Measurements from ENCODE around the gene SAMD1. TPM values are rescaled to one million over a fixed set of nuclear protein-coding genes. Genes with fewer than 3 reads are reported as not detected.

Gene SAMD1
- polyA plus RNA-seq, 2 of the 4 experiments (the other 2 are of a cell fraction), result 8.4 to 28.9 TPM

DNA sequence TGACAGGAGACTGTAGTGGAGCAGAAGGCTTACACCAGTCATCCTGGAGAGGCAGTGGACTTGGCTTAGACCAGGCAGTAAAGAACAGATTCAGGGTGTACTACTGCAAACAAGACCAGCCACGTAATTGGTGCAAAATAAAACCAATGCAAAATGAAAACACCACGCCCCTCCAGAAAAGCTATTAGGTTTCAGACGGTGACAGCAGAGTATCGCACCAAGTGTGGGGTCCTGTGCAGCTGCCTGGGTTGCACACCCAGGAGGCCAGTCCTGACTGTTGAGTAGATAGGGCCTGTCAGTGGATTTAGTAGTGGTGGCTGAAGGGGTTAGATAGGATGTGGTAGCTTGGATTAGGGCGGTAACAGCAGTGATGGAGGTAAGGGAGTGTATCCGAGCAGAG is 32.4 kb upstream of the SAMD1 start:
- ChIA-PET POLR2A (interaction anchor here (0.6 to 1.0 kb wide), 2 partner anchors 14 to 135 kb away, joined by 4 to 5 read pairs; partner anchors contain the start of gene ASF1B), CTCF (interaction anchor here (1.0 kb wide), 2 partner anchors 8 to 51 kb away, joined by 3 to 4 read pairs; partner anchors contain the start of gene MISP3)
- Histone ChIP-seq H3K4me3 (no peak overlapping the region), H3K4me2 (no peak overlapping the region), H3K27ac (no peak overlapping the region), H3K9me3 (no peaks in the 10 kb centered on the region), H3K4me1 (peaks cover 10% of the 10 kb centered on the region; the same call in 2 of the 3 replicates)
- no peak for ATAC-seq
- DNase-seq (ENCODE audit: low read depth in 1 of 2, low spot score in 1 of 2), result no peak
- no peak for FAIRE-seq
- 97% methylated on average over 6 of the region's 6 CpGs for WGBS (ENCODE audit: missing lambda C conversion rate)
- TF ChIP-seq RARB (CRISPR knock-in tag; IDR thresholded peaks at IDR 0.05) (no peak), RNF2 (IDR thresholded peaks at IDR 0.05; ENCODE audit: borderline replicate concordance, low read depth) (no peak), MYC (IDR thresholded peaks at IDR 0.05; ENCODE audit: borderline replicate concordance, low read length) (no peak), HEYL (CRISPR knock-in tag; IDR thresholded peaks at IDR 0.05) (no peak)
- TF ChIP-seq, protein P1, sequence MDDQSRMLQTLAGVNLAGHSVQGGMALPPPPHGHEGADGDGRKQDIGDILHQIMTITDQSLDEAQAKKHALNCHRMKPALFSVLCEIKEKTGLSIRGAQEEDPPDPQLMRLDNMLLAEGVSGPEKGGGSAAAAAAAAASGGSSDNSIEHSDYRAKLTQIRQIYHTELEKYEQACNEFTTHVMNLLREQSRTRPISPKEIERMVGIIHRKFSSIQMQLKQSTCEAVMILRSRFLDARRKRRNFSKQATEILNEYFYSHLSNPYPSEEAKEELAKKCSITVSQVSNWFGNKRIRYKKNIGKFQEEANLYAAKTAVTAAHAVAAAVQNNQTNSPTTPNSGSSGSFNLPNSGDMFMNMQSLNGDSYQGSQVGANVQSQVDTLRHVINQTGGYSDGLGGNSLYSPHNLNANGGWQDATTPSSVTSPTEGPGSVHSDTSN (IDR thresholded peaks at IDR 0.05), result no peak

DNA sequence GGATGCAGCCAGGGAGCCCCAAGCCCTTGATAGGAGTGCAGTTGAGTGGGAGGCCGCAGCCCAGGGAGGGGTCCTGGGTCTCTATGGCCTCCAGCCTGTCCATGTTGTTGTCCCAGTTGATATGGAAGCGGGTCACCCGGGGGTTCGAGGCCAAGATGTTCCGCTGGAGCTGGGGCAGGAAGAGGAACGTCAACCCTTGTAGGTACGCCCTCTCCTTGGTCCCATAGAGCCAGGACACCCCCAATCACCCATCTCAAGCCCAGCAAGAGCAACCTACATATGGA is 29.9 kb upstream of the SAMD1 start:
- H3K4me3 ChIP-seq, result no peak overlapping the region
- no peak for FAIRE-seq
- WGBS (ENCODE audit: missing lambda C conversion rate), result 100% methylated on average over 7 of the region's 7 CpGs
- no peaks in the 10 kb centered on the region for H3K9me3 ChIP-seq
- ATAC-seq, result no peak
- ChIA-PET CTCF (interaction anchor here (0.6 to 2.3 kb wide), 2 partner anchors 16 to 228 kb away, joined by 3 to 10 read pairs; partner anchors contain the start of gene ASF1B), POLR2A (no interaction called here)
- no peak for DNase-seq (ENCODE audit: low read depth in 1 of 2, low spot score in 1 of 2)
- H3K4me2 ChIP-seq, result no peak overlapping the region
- H3K27ac ChIP-seq, result no peak overlapping the region
- TF ChIP-seq, protein P2, sequence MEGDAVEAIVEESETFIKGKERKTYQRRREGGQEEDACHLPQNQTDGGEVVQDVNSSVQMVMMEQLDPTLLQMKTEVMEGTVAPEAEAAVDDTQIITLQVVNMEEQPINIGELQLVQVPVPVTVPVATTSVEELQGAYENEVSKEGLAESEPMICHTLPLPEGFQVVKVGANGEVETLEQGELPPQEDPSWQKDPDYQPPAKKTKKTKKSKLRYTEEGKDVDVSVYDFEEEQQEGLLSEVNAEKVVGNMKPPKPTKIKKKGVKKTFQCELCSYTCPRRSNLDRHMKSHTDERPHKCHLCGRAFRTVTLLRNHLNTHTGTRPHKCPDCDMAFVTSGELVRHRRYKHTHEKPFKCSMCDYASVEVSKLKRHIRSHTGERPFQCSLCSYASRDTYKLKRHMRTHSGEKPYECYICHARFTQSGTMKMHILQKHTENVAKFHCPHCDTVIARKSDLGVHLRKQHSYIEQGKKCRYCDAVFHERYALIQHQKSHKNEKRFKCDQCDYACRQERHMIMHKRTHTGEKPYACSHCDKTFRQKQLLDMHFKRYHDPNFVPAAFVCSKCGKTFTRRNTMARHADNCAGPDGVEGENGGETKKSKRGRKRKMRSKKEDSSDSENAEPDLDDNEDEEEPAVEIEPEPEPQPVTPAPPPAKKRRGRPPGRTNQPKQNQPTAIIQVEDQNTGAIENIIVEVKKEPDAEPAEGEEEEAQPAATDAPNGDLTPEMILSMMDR (IDR thresholded peaks at IDR 0.05), result no peak
- TF ChIP-seq JUNB (IDR thresholded peaks at IDR 0.05), result no peak
- TF ChIP-seq CEBPB (IDR thresholded peaks at IDR 0.05), result no peak
- TF ChIP-seq POLR2AphosphoS2 (conservative IDR thresholded peaks at IDR 0.05; ENCODE audit: low read length), result no peak
- no peak for TF ChIP-seq MAFK (IDR thresholded peaks at IDR 0.05; ENCODE audit: partially characterized antibody)
- TF ChIP-seq, protein P3, sequence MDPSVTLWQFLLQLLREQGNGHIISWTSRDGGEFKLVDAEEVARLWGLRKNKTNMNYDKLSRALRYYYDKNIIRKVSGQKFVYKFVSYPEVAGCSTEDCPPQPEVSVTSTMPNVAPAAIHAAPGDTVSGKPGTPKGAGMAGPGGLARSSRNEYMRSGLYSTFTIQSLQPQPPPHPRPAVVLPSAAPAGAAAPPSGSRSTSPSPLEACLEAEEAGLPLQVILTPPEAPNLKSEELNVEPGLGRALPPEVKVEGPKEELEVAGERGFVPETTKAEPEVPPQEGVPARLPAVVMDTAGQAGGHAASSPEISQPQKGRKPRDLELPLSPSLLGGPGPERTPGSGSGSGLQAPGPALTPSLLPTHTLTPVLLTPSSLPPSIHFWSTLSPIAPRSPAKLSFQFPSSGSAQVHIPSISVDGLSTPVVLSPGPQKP (IDR thresholded peaks at IDR 0.05; ENCODE audit: low read depth, low read length), result no peak
- no peak for TF ChIP-seq CBX8 (IDR thresholded peaks at IDR 0.05)
- TF ChIP-seq FOXS1 (CRISPR knock-in tag; IDR thresholded peaks at IDR 0.05), result no peak
- TF ChIP-seq TFCP2L1 (CRISPR knock-in tag; IDR thresholded peaks at IDR 0.05), result no peak
- TF ChIP-seq, protein P4, sequence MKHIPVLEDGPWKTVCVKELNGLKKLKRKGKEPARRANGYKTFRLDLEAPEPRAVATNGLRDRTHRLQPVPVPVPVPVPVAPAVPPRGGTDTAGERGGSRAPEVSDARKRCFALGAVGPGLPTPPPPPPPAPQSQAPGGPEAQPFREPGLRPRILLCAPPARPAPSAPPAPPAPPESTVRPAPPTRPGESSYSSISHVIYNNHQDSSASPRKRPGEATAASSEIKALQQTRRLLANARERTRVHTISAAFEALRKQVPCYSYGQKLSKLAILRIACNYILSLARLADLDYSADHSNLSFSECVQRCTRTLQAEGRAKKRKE (CRISPR knock-in tag; IDR thresholded peaks at IDR 0.05; ENCODE audit: low read depth), result no peak
- no peak for TF ChIP-seq EHF (CRISPR knock-in tag; IDR thresholded peaks at IDR 0.05)
- TF ChIP-seq GATA3 (IDR thresholded peaks at IDR 0.05; ENCODE audit: borderline replicate concordance), result no peak
- TF ChIP-seq HDAC2 (IDR thresholded peaks at IDR 0.05), result no peak
- TF ChIP-seq, protein P5, sequence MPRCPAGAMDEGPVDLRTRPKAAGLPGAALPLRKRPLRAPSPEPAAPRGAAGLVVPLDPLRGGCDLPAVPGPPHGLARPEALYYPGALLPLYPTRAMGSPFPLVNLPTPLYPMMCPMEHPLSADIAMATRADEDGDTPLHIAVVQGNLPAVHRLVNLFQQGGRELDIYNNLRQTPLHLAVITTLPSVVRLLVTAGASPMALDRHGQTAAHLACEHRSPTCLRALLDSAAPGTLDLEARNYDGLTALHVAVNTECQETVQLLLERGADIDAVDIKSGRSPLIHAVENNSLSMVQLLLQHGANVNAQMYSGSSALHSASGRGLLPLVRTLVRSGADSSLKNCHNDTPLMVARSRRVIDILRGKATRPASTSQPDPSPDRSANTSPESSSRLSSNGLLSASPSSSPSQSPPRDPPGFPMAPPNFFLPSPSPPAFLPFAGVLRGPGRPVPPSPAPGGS (IDR thresholded peaks at IDR 0.05), result no peak
- H3K4me1 ChIP-seq, result peaks cover 17% of the 10 kb centered on the region
